DMS 273 (cell line): ENCODE measurements around the gene CDH13.

Experiments used
- DNase-seq: peaks from one replicate; lab custom pipeline; 2025; ENCODE audit not compliant: unreplicated experiment; lab: John Stamatoyannopoulos, UW

CDH13 gene

DNA sequence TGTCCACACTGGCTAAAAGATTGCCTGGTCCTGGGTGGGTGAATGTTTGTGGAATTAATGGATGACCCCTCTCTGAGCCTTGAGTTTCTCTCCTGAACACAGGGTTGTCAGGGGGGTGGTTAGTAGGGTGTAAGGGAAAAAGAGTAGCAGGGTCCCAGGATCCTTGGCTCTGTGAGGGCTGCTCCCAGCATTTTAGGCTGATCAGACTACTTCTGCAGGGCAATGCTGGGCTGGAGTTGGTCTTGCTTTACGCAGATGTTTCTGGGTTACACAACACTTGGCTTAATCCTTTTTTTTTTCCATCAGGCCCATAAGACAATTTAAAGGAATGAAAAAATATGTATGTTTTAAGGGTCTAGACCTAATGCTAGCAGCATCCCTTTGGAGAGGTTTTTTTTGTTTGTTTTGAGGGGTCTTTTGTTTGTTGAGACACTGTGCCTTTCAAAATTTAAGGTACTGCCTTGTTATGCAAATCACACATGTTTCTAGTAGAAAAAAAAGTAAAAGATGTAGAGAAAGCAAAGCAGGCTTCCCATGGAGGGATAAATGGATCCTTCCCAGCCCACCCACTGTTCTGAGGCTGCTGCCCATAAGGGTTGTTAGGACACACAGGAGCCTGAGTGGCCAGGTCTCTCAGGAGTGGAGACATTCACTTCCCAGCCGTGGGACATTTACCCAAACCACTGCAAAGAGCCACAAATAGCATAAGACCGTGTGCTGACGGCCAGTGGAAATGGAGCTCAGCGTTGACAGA is 955.4 kb downstream of the CDH13 start:
- DNase-seq = no peak

DNA sequence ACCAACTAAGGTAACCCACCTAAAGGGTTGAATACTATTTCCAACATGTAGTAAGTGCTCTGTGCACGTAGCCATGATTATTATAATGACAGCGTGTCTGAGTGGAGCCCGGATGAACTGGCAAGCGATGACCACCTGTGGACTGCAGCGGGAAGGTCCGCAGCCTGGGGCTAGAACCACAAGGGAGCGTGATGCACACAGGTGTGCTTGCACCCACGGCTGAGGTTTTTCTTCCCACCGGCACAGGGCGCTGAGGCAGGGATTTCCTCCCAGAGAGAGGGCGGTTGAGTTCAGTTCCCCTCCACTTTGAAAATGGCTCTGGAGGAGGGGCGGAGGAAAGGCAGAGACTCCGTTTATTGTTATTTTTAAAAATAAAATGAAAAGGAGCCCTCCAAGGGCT is 959.3 kb downstream of the CDH13 start:
- DNase-seq = no peak

DNA sequence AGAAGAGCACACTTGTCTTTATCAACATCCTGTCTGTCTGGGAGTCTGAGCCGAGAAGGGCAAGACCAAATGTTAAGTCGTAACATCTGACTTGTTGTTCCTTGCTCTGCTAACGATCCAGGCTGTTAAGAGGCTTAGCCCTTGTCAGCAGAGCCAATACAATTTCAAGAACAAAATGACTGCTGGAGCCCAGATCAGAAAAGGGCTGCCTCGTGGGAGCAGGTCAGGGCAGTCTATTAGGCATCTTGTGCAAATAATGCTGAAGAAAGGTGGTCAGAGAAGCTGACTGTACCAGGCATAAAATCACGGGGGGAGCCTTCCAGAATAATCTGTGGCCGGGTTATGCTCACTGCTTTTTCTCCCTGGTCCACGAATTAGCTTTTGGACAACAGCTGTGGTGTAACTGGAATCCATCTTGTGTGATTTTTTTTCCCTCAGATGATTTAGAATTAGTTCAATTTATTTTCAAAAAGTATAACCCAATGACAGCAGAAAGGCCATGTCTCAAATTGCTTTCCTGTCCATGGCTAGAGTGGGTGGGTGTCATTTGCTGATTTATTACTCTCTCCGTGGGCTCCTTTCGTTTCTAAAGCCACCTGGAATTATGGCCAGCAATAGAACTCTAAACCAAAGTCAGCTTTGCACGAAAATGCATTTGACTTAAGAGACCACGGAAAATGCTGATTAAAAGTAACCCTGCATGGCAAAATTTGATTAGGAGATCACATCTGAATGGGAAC is 959.9 kb downstream of the CDH13 start:
- DNase-seq = no peak

DNA sequence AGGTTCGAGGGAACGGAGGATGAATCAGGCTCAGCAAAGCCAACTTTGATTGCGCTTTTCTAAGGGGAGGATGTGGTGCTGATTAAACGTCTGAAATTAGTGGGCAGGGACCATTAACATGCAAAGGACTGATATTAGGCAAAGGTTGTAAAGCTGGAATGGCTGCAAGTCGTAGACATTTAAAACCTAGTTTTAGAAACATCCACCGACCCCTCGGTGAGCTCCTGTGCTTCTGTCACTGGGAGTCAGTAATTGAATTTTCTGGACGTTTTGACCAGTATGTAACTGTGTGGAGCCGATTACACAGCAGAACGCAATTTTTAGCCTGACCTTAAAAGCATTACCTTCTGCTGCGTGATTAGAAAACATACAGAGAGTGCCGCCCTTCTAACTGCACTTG is 960.4 kb downstream of the CDH13 start:
- no peak for DNase-seq

DNA sequence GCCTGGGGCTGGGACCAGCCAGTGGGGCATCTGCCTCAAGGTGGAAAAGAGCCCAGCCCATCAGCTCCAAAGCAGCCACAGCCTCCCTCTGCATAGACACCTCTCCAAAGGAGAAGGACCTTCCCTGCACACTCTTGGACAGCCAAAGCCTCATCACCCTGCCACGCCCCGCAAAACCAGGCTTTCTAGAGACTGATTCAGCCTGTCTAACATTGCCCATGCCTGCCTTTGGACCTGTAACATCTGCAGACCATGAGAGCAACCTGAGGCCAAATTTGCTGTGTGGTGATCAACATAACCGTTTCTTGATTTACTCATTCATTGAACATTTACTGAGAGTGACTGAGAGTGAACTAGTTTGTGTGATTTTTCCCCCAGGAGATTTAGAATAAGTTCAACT is 961.3 kb downstream of the CDH13 start:
- no peak for DNase-seq

DNA sequence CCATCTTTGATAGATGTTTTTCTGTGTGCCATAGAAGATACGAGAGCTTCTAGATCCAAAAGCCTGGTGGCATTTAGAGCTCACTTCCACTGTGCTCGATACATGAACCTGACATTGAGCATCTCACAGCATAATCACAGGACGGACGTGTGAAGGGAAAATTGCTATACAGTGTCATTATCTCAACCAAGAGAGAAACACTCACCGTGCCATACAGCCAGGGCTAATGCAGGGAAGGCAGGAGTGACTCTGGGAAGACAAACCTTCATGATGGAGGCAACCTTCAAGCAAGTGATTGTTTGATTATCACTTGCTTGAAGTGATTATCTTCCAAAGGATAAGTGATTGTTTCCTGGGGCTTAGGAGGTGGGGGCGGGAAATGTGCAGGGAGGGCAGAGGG is 962.8 kb downstream of the CDH13 start:
- DNase-seq = no peak

DNA sequence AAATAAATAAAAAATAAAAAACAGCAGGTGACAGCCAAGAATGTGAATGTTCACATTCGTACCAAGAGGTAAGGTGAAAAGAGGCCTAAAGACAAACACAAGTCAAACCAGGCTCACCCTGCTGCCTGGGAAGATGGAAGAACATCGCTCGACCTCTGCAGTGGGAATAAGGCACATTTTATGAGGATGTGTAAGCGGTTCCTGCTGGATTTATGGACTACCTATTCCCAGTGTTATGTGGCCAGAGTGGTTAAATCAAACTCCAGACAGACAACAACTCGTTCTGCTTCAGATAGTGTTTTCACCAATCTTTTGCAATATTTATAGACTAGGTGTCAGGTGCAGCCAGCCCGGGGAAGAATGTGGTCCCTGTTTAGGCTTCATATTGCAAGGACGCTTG is 966.0 kb downstream of the CDH13 start:
- DNase-seq = no peak

DNA sequence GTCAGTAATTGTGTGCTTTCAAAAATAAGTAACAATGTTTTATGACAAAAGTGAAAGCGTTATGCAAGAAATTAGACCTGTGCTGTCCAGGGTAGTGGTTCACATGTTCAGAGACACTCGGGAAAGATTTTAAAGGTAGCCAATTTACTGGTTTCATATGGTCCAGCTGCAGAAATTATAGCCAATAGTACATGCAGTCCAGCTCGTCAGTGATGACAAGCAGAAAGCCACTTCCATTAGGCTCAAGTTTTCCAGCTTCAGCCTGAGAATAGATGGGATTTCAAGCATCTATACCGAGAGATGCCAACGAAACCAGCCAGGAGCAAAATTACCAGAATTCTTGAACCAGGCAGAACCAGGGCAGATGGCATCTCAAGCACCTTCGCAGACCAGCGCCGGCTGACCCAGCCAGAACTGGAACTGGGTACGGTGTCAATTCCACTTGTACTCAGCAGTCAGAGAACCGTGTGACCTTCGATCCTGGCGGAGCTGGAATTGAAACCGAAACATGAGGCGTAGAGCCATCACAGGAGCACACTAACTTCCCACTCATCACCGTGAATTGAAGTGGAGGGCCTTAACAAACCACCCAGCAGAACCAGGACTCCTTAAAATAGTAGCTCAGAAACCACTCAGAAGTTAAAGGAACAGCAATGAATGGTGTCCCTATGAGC is 973.2 kb downstream of the CDH13 start:
- DNase-seq = no peak

DNA sequence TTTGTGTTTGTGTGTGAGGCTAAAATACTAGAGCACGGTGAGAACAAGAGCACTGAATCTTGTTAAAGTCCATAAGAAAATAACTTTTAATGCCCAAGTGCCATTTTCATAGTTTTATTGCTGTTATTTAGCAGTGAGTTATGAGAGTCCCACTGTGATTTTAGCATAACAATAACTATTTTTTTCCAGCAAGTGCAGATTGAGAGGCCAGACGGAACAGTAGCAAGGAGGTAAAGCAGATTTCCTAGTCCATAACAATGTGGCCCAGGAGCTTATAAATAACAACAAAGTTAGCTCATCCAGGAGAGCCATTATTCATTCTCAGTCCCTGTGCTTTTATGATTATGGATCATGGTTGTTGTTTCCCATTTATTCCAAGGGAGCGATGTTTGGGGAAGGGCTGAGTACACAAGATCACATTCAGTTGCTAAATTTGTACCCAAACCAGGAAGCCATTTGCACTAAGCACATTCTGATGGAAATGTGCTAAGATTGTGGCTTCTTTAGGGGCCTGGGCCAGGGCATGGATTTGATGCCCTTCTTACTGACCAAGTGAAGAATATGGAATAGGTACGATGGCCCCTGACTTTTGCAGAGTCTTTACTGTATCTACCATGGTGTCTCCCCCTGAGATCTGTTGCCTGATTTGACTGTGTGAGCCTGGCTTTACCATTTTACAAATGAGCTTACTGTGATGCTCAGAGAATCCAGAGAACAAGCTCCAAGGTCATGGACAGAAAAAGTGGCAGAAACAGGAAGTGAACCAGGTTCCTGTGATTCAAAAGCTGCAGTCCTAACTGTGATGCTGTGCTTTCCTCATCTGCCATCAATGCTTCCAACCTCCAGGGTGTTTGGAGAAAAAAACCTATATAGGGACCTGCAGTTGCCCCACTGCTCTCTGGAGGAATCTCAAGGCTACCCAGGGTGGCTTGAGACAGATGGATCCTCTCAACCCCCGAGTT is 976.3 kb downstream of the CDH13 start:
- DNase-seq = no peak

DNA sequence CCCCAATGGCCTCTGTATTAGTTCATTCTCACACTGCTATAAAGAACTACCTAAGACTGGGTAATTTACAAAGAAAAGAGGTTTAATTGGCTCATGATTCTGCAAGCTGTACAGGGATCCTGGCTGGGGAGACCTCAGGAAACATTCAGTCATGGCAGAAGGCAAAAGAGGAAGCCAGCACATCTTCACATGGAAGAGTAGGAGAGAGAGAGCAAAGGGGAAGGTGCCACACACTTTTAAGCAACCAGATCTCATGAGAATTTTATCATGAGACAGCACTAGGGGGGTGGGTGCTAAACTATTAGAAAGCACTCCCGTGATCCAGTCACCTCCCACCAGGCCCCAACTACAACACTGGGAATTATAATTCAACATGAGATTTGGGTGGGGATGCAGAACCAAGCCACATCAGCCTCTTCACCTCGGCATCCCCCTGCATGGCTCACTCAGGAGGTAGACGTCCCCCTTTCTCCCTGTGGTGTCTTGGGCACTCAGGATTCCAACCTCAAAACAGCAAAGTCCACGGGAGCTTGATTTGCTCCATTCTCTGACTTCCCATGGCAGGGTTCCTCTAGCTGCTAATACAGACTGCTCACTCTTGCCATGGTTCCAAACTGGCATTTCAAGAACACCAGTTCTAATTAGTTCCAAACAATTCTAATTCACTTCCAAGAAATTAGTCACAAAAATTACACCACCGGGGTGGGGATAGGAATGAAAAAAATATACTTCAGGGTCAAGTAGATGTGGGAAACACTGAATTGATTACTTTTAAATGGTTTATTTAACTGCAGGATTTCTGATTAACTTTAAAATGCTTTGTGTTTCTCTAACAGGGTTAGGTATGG is 977.2 kb downstream of the CDH13 start:
- no peak for DNase-seq

DNA sequence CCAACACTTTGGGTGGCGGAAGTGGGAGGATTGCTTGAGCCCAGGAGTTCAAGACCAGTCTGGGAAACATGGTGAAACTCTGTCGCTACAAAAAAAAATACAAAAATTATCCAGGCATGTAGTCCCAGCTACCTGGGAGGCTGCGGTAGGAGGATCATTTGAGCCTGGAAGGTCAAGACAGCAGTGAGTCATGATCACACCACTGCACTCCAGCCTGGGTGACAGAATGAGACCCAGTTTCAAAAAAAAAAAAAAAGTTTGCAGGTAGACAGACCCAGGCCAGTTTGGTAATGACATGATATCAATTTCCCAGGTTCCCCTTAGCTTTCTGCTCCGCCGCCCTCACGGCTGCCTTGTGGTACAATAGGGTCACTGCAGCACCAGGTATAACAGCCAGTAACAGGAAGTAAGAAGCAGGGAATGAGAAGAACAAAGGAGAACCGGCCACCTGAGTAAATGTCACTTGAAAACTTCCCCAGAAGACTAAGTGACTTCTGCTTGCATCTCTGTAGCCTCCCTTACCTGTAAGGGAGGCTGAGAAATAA is 979.8 kb downstream of the CDH13 start:
- no peak for DNase-seq

DNA sequence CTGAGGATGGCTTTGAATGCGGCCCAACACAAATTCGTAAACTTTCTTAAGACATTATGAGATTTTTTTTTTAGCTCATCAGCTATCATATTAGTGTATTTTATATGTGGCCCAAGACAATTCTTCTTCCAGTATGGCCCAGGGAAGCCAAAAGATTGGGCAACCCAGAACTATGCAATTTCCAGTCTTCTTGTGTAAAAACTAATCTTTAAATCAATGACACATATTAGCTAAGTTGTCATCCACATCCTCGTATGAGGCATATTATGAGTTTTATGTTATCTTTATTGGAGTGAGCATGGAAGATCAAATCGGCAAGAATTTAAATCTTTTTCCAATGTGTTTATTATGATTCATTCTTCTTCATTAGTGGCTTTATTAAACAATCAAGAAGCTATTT is 982.4 kb downstream of the CDH13 start:
- DNase-seq = no peak

DNA sequence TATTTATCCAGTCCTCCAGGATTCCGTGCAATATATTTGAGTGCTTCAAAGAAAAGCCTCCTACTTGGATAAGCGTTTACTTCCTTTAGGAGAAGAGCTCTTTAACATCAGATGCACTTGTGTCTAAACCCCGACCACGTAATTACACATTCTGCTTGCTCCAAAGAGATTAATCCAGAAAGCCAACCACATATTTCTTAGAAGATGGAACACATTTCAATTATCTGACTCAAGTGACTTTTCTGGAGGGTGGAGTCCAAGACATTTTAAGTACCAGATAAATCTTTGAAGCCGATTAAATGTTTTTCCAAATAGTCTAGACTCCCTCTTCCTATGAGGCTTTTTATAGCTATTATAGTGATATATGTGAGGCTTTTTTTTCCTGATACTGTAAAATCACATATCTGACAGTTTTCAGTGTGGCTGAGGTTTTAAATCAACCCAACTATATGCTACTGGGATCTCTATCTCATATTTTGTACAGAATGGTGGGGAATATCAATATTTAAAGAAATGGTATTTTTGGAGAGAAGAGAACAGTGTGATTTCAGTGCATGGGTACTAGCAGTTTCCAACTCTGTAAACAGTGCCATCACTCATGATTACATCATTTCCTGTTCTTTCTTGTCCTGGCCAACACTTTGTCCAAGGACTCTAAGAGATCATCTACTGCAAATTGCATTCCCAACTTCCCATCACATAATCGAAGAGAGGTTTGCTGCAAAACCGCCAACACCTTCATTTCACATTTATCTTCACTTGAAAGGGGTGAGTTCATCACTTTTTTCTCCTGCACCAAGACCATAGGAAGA is 988.6 kb downstream of the CDH13 start:
- DNase-seq = no peak

DNA sequence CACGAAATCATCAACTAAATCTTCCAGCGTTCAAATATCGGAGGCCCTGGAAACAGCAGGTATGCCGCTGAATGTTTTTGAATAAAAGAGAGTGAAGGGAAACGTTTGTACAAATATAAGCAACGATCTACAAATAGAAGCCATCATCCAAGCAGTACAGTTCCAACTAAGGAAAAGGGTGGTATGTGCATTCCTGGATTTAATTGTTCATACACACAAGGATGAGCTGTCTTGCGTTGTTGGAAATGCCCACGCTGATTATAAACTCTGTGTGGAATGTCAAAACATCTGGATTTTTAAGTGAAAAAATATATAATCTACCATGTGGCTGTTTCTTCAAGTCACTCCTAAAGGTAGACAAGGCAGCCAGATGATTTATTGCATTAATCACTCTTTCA is 989.2 kb downstream of the CDH13 start:
- DNase-seq = no peak

DNA sequence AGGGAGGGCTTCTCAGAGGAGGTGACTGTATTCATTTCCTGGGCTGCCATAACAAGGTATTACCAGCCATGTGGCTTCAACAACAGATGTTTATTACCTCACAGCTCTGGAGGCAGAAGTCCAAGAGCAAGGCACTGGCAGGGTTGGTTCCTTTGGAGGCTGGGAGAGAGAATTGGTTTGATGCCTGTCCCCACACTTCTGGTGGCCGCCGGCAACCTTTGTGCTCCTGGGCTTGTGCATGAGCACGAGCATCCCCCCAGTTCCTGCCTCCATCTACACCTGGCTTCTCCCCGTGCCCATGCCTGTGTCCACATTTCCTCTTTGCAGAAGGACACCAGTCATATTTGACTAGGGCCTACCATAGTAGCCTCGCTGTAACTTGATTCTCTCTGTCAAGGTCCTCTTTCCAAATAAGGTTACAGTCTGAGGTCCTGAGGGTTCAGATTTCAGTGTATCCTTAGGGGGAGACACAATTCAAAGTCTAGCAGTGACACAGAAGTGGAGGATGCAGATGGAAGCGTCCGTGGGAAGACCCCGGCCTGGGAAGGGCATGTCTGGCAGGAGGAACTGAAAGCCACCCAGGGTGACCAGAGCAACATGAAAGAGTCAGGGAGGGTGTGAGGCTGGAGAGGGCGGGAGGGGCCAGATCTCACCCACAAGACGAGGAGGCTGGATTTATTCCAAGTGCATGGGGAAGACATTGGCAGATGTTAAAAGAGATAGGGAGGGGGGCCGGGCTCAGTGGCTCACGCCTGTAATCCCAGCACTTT is 992.8 kb downstream of the CDH13 start:
- no peak for DNase-seq

DNA sequence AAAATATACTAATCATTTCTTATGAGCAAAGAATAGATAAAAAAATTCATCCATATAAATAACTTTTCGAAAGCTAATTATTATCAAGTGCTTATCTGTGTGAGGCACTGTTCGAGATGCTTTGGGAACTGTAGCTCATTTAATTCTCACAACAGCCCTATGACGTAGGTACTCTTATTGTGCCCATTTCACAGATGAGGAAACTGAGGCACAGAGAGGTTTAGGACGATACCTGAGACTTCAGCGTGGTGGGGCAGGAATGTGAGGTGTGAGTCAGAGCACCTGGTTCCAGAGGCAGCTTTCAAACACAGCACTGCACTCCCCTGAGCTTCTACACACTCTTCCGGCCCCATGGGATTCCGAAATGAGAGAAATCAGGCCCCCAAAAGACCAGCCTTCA is 995.2 kb downstream of the CDH13 start:
- no peak for DNase-seq

DNA sequence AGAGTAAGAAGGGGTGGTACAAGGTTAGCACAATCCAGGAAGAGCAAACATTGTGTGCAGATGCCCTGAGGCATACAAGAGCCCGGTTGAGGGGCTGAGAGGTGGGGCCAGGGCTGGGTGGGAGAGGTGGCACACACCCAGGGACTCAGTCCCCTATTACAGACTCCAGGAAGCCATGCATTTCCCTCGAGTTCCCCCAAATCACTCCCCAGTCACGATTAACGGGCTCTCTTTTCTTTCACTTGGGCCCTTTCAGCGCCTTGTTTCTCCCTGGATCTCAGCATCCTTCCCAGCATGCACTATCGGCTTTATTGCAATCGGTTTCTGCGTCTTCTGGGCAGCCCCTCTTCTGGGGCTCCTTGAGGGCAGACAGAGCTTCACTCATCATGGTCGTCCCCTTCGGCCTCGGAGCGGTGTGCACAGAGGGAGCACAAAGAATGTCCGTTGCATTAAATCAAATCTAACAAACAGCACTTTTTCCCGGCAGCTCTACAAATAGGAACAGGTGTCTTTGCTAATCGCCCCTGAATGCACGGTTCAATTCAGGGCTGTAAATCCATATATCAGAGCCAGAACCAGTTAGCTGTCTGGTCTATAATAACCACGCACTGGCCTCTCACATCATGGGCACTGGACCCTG is 996.4 kb downstream of the CDH13 start:
- DNase-seq = no peak

DNA sequence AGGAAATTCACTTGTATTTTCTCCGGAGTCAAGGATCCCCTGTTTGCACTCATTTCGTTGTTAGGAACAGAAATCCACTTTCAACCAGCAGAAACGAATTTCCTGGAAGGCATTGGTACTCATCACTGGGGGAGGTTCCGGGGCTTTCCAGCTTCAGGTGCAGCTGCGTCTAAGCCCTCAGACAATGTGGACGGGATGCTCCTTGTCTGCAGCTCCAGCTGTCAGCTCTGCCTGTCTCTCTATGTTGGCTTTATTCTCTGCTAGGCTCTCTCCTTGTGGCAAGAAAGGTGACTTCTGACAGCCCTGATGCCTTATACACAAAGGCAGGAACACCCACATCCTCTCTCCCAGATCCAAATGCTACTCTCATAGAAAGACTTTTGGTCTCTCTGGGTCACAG is 997.1 kb downstream of the CDH13 start:
- no peak for DNase-seq
